PFSK-1 (cell line): ENCODE results near the gene TAF4B.

Experiments used
- FOXP2 ChIP-seq: optimal IDR thresholded peaks from 2 replicates; pipeline ENCODE3; 2011; ENCODE audit warnings: borderline replicate concordance, control low read depth, inconsistent platforms; ENCODE audit not compliant: insufficient read depth; ENCODE audit errors: extremely low read length, extremely low read depth
- POLR2AphosphoS5 ChIP-seq: IDR thresholded peaks from 2 replicates; pipeline ENCODE4 v1.6.1; 2012; ENCODE audit warnings: low read depth, mild to moderate bottlenecking, control low read depth, low read length, moderate library complexity
- SIN3A ChIP-seq: IDR thresholded peaks from 2 replicates; pipeline ENCODE4 v1.6.1; 2012; ENCODE audit warnings: mild to moderate bottlenecking, low read length, moderate library complexity, borderline replicate concordance; ENCODE audit not compliant: insufficient read depth
- TAF1 ChIP-seq: IDR thresholded peaks from 2 replicates; pipeline ENCODE4 v1.6.1; 2012; ENCODE audit warnings: low read length, control low read depth, borderline replicate concordance; ENCODE audit not compliant: insufficient read depth
- TF ChIP-seq, protein P1 (sequence below), 2 experiments: IDR thresholded peaks; 2 replicates each; pipeline versions ENCODE4 v1.6.1 to v1.8.0; 2011 to 2012; ENCODE audit warnings: low read depth in 2 of 2, low read length in 2 of 2, control low read depth in 1 of 2, inconsistent platforms in 1 of 2, mild to moderate bottlenecking in 1 of 2, moderate library complexity in 1 of 2; ENCODE audit not compliant: insufficient read depth in 1 of 2

TAF4B gene

DNA sequence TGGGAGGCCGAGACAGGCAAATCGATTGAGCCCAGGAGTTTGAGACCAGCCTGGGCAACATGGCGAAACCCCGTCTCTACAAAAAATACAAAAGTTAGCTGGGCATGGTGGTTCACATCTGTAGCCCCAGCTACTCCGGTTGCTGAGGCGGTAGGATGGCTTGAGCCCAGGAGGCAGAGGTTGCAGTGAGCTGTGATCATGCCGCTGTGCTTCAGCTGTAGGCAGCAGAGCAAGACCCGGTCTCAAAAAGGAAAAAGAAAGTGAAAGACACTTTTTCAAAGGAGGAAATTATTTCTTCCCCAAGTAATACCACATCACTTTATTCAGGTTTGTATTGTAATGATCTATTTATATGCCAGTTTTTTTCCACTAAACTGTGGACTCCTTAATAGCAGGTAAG is 35.7 kb upstream of the TAF4B start:
- TF ChIP-seq SIN3A, result no peak
- no peak for TF ChIP-seq TAF1
- TF ChIP-seq FOXP2, result no peak
- TF ChIP-seq, protein P1, sequence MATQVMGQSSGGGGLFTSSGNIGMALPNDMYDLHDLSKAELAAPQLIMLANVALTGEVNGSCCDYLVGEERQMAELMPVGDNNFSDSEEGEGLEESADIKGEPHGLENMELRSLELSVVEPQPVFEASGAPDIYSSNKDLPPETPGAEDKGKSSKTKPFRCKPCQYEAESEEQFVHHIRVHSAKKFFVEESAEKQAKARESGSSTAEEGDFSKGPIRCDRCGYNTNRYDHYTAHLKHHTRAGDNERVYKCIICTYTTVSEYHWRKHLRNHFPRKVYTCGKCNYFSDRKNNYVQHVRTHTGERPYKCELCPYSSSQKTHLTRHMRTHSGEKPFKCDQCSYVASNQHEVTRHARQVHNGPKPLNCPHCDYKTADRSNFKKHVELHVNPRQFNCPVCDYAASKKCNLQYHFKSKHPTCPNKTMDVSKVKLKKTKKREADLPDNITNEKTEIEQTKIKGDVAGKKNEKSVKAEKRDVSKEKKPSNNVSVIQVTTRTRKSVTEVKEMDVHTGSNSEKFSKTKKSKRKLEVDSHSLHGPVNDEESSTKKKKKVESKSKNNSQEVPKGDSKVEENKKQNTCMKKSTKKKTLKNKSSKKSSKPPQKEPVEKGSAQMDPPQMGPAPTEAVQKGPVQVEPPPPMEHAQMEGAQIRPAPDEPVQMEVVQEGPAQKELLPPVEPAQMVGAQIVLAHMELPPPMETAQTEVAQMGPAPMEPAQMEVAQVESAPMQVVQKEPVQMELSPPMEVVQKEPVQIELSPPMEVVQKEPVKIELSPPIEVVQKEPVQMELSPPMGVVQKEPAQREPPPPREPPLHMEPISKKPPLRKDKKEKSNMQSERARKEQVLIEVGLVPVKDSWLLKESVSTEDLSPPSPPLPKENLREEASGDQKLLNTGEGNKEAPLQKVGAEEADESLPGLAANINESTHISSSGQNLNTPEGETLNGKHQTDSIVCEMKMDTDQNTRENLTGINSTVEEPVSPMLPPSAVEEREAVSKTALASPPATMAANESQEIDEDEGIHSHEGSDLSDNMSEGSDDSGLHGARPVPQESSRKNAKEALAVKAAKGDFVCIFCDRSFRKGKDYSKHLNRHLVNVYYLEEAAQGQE (IDR thresholded peaks at IDR 0.05; ENCODE audit: insufficient read depth in 1 of 2, low read depth in 2 of 2, low read length in 2 of 2), result no peak
- no peak for TF ChIP-seq POLR2AphosphoS5

DNA sequence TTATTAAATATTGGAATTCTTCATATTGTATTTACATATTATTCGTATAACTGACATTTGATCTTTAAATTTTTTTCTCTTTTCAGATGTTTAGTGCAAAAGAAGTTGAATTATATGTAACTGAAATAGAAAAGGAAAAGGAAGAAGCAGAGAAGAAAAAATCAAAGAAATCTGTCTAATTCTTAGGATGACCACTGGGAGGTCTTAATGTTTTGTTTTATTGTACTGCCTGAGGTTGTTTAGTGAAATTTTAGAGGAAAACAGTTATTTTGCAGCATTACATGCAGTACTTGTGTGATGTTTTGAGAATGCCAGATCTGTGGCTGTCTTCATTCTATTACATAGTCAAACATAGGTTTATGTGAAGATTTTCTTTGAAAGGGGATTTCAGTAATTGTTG is 34.0 kb upstream of the TAF4B start:
- TF ChIP-seq SIN3A, result no peak
- no peak for TF ChIP-seq FOXP2
- TF ChIP-seq POLR2AphosphoS5, result no peak
- TF ChIP-seq TAF1, result no peak
- TF ChIP-seq, protein P1 (IDR thresholded peaks at IDR 0.05; ENCODE audit: insufficient read depth in 1 of 2, low read depth in 2 of 2, low read length in 2 of 2), result no peak

DNA sequence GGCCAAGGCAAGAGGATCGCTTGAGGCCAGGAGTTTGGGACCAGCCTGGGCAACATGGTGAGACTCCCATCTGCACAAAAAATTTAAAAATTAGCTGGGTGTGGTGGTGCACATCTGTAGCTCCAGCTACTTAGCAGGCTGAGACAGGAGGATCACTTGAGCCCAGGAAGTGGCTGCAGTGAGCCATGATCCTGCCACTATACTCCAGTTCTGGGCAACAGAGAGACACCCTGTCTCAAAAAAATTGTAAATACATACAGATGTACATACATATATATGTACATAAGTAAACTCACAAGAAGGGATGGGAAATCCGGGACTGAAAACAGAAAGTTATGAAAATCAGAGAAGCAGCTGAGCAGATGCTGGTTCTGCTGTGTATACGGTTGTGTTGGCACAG is 29.6 kb upstream of the TAF4B start:
- TF ChIP-seq POLR2AphosphoS5, result no peak
- no peak for TF ChIP-seq FOXP2
- no peak for TF ChIP-seq SIN3A
- TF ChIP-seq, protein P1 (IDR thresholded peaks at IDR 0.05; ENCODE audit: insufficient read depth in 1 of 2, low read depth in 2 of 2, low read length in 2 of 2), result no peak

DNA sequence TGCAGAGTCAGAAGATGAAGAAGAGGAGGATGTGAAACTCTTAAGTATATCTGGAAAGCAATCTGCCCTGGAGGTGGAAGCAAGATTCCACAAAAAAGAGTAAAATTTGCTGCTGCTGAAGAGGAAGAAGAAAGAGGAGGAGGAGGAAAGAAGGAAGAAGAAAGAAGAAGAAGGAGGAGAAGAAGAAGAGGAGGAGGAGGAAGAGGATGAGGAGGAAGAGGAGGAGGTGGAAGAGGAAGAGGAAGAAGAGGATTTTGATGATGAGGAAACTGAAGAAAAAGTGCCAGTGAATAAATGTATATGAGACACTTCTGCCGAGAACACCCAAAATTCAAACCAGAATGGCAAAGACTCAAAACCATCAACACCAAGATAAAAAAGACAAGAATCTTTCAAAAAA is 20.9 kb upstream of the TAF4B start:
- TF ChIP-seq, protein P1 (IDR thresholded peaks at IDR 0.05; ENCODE audit: insufficient read depth in 1 of 2, low read depth in 2 of 2, low read length in 2 of 2), result no peak
- TF ChIP-seq POLR2AphosphoS5 (no peak), SIN3A (no peak), TAF1 (no peak), FOXP2 (no peak)

DNA sequence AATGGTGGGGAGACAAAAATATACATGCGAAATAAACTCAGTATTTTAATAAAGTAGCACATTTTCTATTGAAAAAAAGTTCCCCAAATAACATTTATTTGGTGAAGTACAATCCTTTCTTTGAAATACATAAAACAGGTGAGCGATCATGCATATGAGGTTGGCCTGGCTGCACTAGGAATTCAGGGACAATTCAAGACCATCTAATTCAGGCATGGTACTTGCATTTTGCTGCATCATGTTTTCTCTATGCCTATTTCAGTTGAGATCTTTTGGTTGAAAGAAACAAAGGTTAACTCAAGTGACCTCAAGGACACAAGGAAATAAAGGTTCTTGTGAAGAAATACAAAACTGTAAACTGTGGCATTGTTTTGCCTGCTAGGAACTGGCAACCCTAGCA is 19.8 kb upstream of the TAF4B start:
- TF ChIP-seq FOXP2 (no peak), SIN3A (no peak), TAF1 (no peak), POLR2AphosphoS5 (no peak)
- TF ChIP-seq, protein P1 (IDR thresholded peaks at IDR 0.05; ENCODE audit: insufficient read depth in 1 of 2, low read depth in 2 of 2, low read length in 2 of 2), result no peak
